ENCODE measurements around the gene IKBKE. TPM values are rescaled to one million over a fixed set of nuclear protein-coding genes. Genes with fewer than 3 reads are reported as not detected.

The IKBKE gene
- total RNA-seq, 1 donor from 2014 or later = 5.1 TPM

- Mint-ChIP-seq H3K27ac (no peak overlapping the region), H3K27me3 (peaks cover 14% of the 10 kb centered on the region), H3K4me1 (ENCODE audit: low read depth) (peaks cover 2% of the 10 kb centered on the region), H3K36me3 (ENCODE audit: insufficient read depth) (no peaks in the 10 kb centered on the region), H3K4me3 (ENCODE audit: low read depth) (no peak overlapping the region), H3K9me3 (ENCODE audit: low read depth) (no peaks in the 10 kb centered on the region)
- DNase-seq (ENCODE audit: low spot score, unreplicated experiment) = no peak
- TF ChIP-seq CTCF (IDR thresholded peaks at IDR 0.05; ENCODE audit: unreplicated experiment) = no peak
Measured at GRCh38 chr1:206496131-206496793, 26.0 kb downstream of the IKBKE start.

- H3K27ac Mint-ChIP-seq = no peak overlapping the region
- H3K4me1 Mint-ChIP-seq (ENCODE audit: low read depth) = peaks cover 2% of the 10 kb centered on the region
- H3K27me3 Mint-ChIP-seq = peaks cover 23% of the 10 kb centered on the region
- no peak for DNase-seq (ENCODE audit: low spot score, unreplicated experiment)
- no peaks in the 10 kb centered on the region for H3K9me3 Mint-ChIP-seq (ENCODE audit: low read depth)
- H3K36me3 Mint-ChIP-seq (ENCODE audit: insufficient read depth) = no peaks in the 10 kb centered on the region
- H3K4me3 Mint-ChIP-seq (ENCODE audit: low read depth) = no peak overlapping the region
- TF ChIP-seq CTCF (IDR thresholded peaks at IDR 0.05; ENCODE audit: unreplicated experiment) = no peak
Measured at GRCh38 chr1:206497363-206497762, 27.1 kb downstream of the IKBKE start.

- H3K4me3 Mint-ChIP-seq (ENCODE audit: low read depth) = no peak overlapping the region
- H3K9me3 Mint-ChIP-seq (ENCODE audit: low read depth) = no peaks in the 10 kb centered on the region
- H3K4me1 Mint-ChIP-seq (ENCODE audit: low read depth) = peaks cover 2% of the 10 kb centered on the region
- H3K27me3 Mint-ChIP-seq = peaks cover 27% of the 10 kb centered on the region
- no peak for TF ChIP-seq CTCF (IDR thresholded peaks at IDR 0.05; ENCODE audit: unreplicated experiment)
- DNase-seq (ENCODE audit: low spot score, unreplicated experiment) = no peak
- no peaks in the 10 kb centered on the region for H3K36me3 Mint-ChIP-seq (ENCODE audit: insufficient read depth)
- no peak overlapping the region for H3K27ac Mint-ChIP-seq
Measured at GRCh38 chr1:206497774-206498173, 27.5 kb downstream of the IKBKE start.

GRCh38 chr1:206498685-206499084, 28.4 kb downstream of the IKBKE start:
- no peaks in the 10 kb centered on the region for H3K9me3 Mint-ChIP-seq (ENCODE audit: low read depth)
- H3K4me3 Mint-ChIP-seq (ENCODE audit: low read depth) = no peak overlapping the region
- H3K27ac Mint-ChIP-seq = no peak overlapping the region
- H3K36me3 Mint-ChIP-seq (ENCODE audit: insufficient read depth) = no peaks in the 10 kb centered on the region
- TF ChIP-seq CTCF (IDR thresholded peaks at IDR 0.05; ENCODE audit: unreplicated experiment) = no peak
- H3K27me3 Mint-ChIP-seq = peaks cover 36% of the 10 kb centered on the region
- peaks cover 2% of the 10 kb centered on the region for H3K4me1 Mint-ChIP-seq (ENCODE audit: low read depth)
- DNase-seq (ENCODE audit: low spot score, unreplicated experiment) = no peak

GRCh38 chr1:206500046-206500445, 29.8 kb downstream of the IKBKE start:
- Mint-ChIP-seq H3K4me3 (ENCODE audit: low read depth) (no peak overlapping the region), H3K27me3 (peaks cover 49% of the 10 kb centered on the region), H3K27ac (no peak overlapping the region), H3K9me3 (ENCODE audit: low read depth) (no peaks in the 10 kb centered on the region), H3K4me1 (ENCODE audit: low read depth) (peaks cover 2% of the 10 kb centered on the region), H3K36me3 (ENCODE audit: insufficient read depth) (no peaks in the 10 kb centered on the region)
- TF ChIP-seq CTCF (IDR thresholded peaks at IDR 0.05; ENCODE audit: unreplicated experiment) = no peak
- DNase-seq (ENCODE audit: low spot score, unreplicated experiment) = no peak
